ENCODE results near the gene PHLDA3.

The PHLDA3 gene

GRCh38 chr1:201461645-201462441 lies 7.1 kb downstream of the PHLDA3 start:
- no peak for DNase-seq (ENCODE audit: low read depth)

GRCh38 chr1:201460814-201461644 lies 8.0 kb downstream of the PHLDA3 start:
- DNase-seq (ENCODE audit: low read depth), result no peak

GRCh38 chr1:201459775-201460174 lies 9.2 kb downstream of the PHLDA3 start:
- DNase-seq (ENCODE audit: low read depth), result no peak

GRCh38 chr1:201459052-201459451 lies 9.9 kb downstream of the PHLDA3 start:
- no peak for DNase-seq (ENCODE audit: low read depth)

DNA sequence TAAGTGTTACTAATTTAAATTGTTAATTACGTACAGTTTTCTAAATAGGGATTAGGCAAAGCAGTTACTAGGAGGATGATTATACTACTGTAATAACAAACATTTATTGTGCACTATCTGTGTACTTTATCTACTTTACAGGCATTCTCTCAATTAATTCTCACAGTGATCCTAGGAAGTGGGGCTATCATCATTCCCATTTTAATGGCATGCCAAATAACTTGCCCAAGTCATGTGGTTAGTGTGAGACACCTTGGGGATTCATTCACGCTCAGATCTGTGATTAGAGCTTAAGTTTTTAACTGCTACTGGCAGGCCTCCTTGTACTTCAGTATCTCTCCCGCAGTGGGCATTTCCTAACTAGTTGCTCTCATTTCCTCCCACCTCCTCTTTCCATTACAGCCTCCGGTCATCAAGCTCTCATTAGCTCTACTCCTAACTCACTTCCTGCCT lies 11.5 kb downstream of the PHLDA3 start:
- DNase-seq (ENCODE audit: low read depth), result no peak

DNA sequence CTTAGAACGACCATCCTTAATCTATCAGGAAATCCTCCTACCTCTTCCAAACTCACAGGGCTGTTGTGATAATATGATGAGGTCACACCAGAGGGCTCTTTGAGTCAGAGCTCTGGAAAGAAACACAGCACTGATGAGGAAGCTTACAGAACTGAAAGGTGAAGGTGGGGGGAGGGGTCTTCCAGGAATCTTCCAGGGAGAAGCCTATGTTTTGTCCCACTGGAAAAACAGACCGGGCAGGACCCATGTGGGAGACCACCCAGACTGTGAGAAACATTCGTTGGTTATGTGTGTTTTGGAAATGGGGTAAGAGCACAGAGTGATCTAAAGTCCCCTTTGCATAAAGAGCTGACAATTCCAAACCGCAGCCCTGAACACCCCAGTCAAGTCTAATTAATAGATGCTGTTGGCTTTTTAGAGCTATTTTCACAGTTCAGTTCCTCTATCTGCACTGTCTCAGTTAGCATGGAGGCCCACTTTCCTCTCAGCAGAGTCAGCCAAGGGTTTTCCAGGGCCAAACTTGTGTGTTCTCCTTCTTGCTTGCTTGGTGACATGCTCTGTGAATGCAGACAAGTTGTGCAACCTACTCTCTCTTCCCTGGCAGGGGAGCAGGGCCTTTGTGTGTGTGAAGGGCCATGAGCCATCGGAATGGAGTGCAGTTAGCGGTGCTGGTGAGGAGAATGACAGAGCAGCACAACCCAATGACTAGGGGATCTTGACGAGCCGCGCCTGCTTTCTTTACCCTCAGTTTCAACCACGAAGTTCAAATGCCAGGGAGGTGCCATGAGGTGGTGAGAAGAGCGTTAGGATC lies 12.3 kb downstream of the PHLDA3 start:
- DNase-seq (ENCODE audit: low read depth), result no peak

- no peak for DNase-seq (ENCODE audit: low read depth)
These were observed 13.9 kb downstream of the PHLDA3 start for GRCh38 chr1:201455098-201455497.

DNA sequence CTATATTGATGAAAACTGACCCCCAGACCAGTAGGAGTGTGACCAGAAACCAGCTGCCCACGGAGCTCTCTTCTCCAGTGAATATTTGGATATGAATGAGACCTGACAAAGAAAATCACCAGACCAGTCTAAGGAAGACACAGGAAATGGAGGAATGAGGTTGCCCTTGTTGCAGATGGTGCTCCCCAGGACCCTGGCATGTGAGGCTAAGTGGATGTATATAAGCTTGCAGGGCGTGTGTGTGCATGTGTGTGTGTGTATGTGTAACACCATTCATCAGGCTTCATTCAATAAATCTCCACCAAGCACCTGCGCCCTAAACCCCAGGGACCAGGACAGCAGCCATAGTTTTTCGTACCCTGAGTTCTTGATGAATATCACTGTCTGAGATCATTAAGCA lies 14.4 kb downstream of the PHLDA3 start:
- DNase-seq (ENCODE audit: low read depth), result no peak

DNA sequence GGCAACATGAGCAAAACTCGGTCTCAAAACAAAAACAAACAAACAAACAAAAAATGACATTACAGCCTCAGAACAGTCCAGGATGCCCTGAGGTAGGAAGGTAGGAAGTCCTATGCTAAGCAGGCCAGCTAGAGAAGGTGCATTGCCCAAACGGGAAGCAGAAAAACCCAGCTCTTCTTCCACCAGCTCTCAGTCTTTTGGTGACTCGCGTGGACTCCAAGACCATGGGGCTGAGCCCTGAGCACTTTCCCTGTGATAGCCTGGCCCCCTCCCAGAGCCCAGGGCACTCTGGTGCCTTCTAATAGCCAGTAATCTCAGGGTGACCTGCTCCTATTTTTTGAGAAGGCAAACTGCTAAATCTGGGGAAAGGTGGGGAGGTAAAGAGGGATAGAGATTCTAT lies 16.1 kb downstream of the PHLDA3 start:
- no peak for DNase-seq (ENCODE audit: low read depth)

DNA sequence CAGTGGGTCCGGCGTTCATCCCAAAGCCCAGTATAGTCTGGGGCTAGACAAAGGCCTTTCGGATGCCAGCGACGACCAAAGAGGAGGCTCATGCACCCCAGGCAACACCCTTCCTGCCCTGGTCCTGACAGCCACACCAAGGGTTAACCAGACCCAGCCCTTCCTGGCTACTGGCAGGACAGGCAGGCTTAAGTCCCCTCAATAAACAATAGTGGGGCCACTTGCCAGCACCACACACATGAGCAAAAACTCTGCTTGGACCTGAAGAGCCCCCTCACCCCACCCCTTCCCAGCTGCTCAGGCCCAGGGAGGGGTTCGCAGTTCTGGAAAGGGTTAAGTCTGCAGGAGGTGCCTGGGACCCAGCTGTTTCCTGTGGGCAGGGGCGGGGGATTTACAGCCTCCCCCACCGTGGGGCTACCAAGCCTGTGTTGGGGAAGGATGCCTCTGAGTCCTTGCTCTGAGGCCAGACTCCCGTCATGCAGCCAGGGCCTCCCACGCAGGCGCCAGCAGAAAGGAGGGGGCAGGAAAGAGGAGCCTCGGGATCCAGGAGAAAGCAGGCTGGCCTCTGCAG lies 18.2 kb downstream of the PHLDA3 start:
- DNase-seq (ENCODE audit: low read depth), result no peak

- no peak for DNase-seq (ENCODE audit: low read depth)
These were observed 20.0 kb downstream of the PHLDA3 start for GRCh38 chr1:201448990-201449389.

DNA sequence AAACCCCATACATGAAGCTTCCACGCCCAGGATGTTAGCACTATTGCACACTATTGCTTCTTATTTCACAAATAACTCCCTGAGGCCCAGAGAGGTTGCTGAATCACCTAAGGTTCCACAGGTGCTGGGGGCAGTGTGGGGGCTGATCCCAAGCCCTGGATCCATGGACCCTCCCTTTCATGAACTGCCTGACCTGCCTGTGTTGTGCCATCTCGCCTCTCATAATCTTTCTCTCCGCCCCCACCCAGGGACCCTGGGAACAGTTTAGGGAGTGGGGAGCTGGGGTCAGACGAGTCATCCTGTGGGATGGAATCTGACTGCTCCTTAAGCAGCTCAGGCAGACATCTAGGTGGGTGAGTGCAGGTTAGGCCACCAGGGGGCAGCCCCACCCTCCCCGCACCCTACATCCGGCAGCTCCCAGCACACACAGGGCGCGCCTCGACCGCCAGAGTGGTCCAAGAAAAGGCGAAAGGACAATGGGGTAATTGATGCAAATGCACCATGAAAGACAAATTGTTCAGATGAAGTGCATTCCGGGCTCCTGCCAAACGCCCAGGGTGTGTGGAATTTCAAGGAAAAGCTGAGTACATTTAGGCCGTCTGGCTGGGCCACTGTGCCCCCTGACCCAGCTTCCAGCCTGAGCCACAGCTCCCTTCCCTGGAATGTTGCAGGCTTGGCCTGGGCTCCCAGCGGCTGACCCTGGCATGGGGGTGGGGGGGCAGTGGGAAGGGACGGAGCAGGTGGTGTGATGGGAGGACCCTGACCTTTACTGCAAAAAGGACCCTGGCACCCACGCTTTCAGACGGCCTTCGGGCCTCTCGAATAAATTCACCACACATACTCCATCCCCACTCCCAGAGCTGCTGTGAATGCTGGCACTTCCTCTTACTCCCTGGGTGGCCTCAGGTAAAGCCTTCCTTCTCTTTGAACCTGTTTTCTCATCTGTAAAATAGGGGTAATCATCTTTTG lies 20.8 kb downstream of the PHLDA3 start:
- peak; percentile 36 for DNase-seq (ENCODE audit: low read depth)

- DNase-seq (ENCODE audit: low read depth), result no peak
These were observed 23.7 kb downstream of the PHLDA3 start for GRCh38 chr1:201445310-201445709.

GRCh38 chr1:201444792-201445191 lies 24.2 kb downstream of the PHLDA3 start:
- DNase-seq (ENCODE audit: low read depth), result no peak

DNA sequence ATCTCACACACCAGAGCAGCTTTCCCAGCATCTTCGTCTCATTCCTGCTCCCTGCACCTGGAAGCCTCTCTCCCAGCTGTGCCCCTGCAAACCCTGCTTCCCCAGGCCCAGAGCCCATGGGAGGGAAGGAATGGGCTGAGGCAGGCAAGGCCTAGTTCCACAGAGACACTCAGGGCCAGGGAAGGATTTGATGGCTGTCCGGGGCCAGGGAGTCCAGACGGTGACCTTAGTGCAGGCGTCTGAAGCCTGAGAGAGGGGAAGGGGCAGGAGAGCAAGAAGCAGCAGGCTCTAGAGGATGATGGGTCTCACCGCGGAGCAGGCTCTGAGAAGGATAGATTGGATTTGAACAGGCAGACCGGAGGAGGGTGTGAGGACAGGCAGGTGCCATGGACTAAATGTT lies 25.2 kb downstream of the PHLDA3 start:
- no peak for DNase-seq (ENCODE audit: low read depth)

DNA sequence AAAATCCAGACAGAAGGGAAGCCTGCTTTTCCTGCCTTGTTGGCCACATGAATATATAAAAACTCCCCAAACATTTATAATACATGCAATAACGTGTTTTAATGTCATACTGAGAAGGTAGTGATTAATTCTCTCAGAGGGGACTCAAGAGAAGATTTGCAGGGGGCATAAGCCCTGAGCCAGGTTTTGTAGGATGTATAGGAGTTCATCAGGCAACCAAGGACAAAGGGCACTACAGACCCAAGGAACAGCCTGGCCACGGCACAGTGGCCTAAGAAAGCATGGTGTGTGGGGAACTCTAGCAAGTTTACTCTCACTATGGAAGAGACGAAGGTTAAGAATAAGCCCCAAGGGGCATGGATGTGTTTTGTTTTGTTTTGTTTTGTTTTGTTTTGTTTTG lies 32.0 kb downstream of the PHLDA3 start:
- DNase-seq (ENCODE audit: low read depth), result no peak

- no peak for DNase-seq (ENCODE audit: low read depth)
These were observed 32.6 kb downstream of the PHLDA3 start for GRCh38 chr1:201436393-201436792.

- no peak for DNase-seq (ENCODE audit: low read depth)
These were observed 34.7 kb downstream of the PHLDA3 start for GRCh38 chr1:201434266-201434665.

GRCh38 chr1:201433609-201434008 lies 35.4 kb downstream of the PHLDA3 start:
- DNase-seq (ENCODE audit: low read depth), result no peak

GRCh38 chr1:201430776-201431175 lies 38.2 kb downstream of the PHLDA3 start:
- no peak for DNase-seq (ENCODE audit: low read depth)

All from stimulated activated CD8-positive, alpha-beta memory T cell treated with anti-CD3 and anti-CD28 coated beads, Interleukin-12 subunit alpha, Interleukin-12 subunit beta, amount 100 ng/mL, for 1 hour (primary cell).